IMR-90 (cell line): Measurements from ENCODE around the gene USP17L27.
"Not testable (repeated sequence)": the region's sequence is repeated elsewhere in the genome, so short reads cannot be mapped to it uniquely, and the experiment has no call there.

ENCODE experiments used
- CHD1 ChIP-seq: IDR thresholded peaks from 2 replicates; pipeline ENCODE4 v1.6.1; 2012; ENCODE audit warnings: low read depth, low read length, improper control_type of control experiment
- CTCF ChIP-seq: conservative IDR thresholded peaks from 2 replicates; pipeline ENCODE4 v1.5.1; 2012; ENCODE audit warnings: mild to moderate bottlenecking, low read depth, low read length, improper control_type of control experiment
- MAZ ChIP-seq: IDR thresholded peaks from 2 replicates; pipeline ENCODE4 v1.6.1; 2012; ENCODE audit warnings: low read depth, mild to moderate bottlenecking, low read length, improper control_type of control experiment, moderate library complexity, borderline replicate concordance
- MXI1 ChIP-seq: IDR thresholded peaks from 2 replicates; pipeline ENCODE4 v1.6.1; 2012; ENCODE audit warnings: low read depth, mild to moderate bottlenecking, low read length, moderate library complexity, borderline replicate concordance
- POLR2A ChIP-seq: IDR thresholded peaks from 2 replicates; pipeline ENCODE4 v1.6.1; 2012; ENCODE audit warnings: mild to moderate bottlenecking, low read depth, low read length
- SMC3 ChIP-seq: fragments of 150-350 bp; IDR thresholded peaks from 2 replicates; pipeline ENCODE4 v1.6.1; 2016; ENCODE audit warnings: low read depth, mild to moderate bottlenecking, antibody characterized with exemption, low read length, moderate library complexity

- not testable (repeated sequence) for TF ChIP-seq CTCF, POLR2A, CHD1, MXI1, SMC3, MAZ
Observed at GRCh38 chr4:9343848-9344247, at the start of gene USP17L27.
